SH-SY5Y (cell line): ENCODE results near the gene SLC13A4.

Experiments
- GATA2 ChIP-seq: IDR thresholded peaks from 2 replicates; pipeline ENCODE4 v1.6.1; 2011; ENCODE audit warnings: mild to moderate bottlenecking, low read depth, low read length
- GATA3 ChIP-seq: IDR thresholded peaks from 2 replicates; pipeline ENCODE4 v1.6.1; 2011; ENCODE audit warnings: low read depth, mild to moderate bottlenecking, low read length, moderate library complexity

DNA sequence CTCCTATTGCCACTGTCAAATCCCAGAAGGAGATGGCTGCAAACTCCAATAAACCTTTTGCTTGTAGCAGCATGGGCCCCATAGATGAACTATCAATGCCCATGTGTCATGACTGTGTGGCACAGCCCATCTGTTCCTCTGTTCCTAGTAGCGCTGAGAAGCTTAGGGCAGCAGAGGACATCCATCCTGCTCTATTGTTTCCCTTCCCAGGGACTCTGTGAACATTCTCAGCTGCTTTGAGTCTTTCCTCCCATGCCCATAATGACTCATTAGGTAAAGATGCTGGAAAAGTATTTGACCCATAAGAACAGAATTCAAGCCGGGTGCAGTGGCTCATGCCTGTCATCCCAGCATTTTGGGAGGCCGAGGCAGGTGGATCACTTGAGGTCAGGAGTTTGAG lies 37.4 kb downstream of the SLC13A4 start:
- no peak for TF ChIP-seq GATA2
- TF ChIP-seq GATA3, result no peak
